MM.1S (cell line): ENCODE measurements around the gene HOXA2.

Experiments
- EZH2 ChIP-seq: fragments of 300-600 bp; sonication (generic); optimal IDR thresholded peaks from 2 replicates; pipeline ENCODE3; 2017; ENCODE audit warnings: low read depth, mild to moderate bottlenecking, antibody characterized with exemption, low read length, mixed read lengths
- EZH2phosphoT487 ChIP-seq: fragments of 300-600 bp; sonication (generic); IDR thresholded peaks from 2 replicates; pipeline ENCODE4 v1.6.1; 2018; ENCODE audit warnings: antibody characterized with exemption, low read length
- TF ChIP-seq, protein P1 (sequence below): fragments of 300-600 bp; sonication (generic); IDR thresholded peaks from 2 replicates; pipeline ENCODE4 v1.5.1; 2016; ENCODE audit warnings: antibody characterized with exemption, low read length, mixed read lengths

DNA sequence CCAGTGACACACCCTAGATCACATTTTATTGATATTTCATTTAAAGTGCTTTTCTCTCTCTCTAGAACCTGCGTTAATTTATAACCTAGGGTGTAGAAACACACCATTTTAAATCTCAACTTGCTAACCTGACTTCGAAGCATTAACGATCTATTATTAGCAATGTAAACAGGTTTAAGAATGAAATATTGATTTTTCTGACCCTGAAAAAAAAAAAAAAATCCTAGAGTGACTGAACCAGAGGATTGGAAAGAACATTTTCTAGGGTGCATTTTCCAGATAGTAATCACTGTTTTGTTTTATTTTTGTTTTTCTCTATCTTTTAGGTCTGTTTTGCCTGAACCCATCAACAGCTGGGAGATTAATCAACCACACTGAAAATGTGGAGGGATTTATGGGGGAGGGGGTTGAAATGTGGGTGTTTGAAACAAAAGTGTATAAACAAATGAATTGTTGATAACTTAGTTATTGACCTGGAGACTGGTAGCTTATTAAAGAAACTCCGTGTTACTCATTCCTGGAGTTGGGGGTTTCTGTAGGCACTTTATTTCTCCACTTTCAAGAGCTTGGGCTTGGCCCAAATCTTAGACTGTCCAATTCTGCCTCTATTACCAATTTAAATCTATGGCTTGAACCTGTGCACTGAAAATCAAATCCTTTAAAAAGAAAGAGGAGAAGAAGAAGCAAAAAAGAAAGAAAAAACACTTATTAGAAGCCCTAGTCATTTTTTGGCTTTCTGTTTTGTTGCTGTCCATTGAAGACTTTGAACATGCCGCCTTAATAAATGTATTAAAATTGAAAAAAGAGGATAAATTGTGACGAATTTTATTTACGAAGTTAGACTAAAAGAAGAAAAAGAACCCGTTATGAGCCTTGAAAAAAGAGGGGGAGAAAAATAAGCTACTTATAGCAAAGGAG lies 2.8 kb downstream of the HOXA2 start:
- TF ChIP-seq, protein P1, sequence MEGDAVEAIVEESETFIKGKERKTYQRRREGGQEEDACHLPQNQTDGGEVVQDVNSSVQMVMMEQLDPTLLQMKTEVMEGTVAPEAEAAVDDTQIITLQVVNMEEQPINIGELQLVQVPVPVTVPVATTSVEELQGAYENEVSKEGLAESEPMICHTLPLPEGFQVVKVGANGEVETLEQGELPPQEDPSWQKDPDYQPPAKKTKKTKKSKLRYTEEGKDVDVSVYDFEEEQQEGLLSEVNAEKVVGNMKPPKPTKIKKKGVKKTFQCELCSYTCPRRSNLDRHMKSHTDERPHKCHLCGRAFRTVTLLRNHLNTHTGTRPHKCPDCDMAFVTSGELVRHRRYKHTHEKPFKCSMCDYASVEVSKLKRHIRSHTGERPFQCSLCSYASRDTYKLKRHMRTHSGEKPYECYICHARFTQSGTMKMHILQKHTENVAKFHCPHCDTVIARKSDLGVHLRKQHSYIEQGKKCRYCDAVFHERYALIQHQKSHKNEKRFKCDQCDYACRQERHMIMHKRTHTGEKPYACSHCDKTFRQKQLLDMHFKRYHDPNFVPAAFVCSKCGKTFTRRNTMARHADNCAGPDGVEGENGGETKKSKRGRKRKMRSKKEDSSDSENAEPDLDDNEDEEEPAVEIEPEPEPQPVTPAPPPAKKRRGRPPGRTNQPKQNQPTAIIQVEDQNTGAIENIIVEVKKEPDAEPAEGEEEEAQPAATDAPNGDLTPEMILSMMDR, result no peak
- TF ChIP-seq EZH2 (no peak), EZH2phosphoT487 (no peak)
